GF-D8 (cell line): ENCODE measurements around the gene CDH12.

ENCODE experiments used
- DNase-seq: peaks from one replicate; lab custom pipeline; 2025; lab: John Stamatoyannopoulos, UW

CDH12 gene

DNA sequence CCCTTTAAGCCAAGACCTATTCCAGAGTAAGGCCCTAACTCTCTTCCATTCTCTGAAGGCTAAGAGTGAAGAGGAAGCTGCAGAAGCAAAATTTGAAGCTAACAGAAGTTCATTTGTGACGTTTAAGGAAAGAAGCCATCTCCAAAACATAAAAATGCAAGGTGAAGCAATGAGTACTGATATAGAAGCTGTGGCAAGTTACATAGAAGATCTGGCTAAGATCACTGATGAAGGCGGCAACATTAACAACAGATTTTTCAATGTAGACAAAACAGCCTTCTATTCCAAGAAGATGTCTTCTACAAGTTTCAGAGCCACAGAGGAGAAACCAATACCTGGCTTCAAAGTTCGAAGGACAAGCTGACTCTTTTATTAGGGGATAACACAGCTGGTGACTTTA lies 1143.4 kb downstream of the CDH12 start:
- DNase-seq, result no peak

- DNase-seq, result no peak
Observed at GRCh38 chr5:21704974-21705668, 1148.0 kb downstream of the CDH12 start.

DNA sequence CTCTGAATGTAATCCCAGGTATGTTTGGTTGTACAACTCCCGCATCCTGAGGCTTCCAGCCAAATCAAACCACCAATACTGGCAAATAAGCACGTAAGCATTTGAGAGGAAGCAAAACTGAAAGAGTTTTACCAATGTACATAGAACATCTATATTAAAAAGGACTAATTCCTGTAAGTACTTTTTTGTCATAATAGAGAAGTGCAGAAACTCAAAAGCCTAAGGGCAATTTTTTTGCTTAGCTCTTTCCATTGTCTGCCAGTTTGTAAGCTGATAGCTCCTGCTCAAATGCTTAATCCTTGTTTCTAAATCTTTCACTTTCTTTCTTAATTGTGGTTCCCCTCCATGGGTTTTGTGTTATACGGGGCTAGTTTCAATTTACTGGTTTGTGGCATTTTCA lies 1151.8 kb downstream of the CDH12 start:
- no peak for DNase-seq
